GM12891 (cell line): ENCODE measurements around the gene IL2RG.

Experiments used
- DNase-seq: peaks from one replicate; pipeline ENCODE4 v3.0.0; 2011; ENCODE audit warnings: low spot score; ENCODE audit not compliant: insufficient read length
- FAIRE-seq: peaks from 2 replicates; lab custom pipeline; 2011; peaks lifted over from hg19 to GRCh38; lab: Jason Lieb, UNC
- PAX5 ChIP-seq: IDR thresholded peaks from 2 replicates; pipeline ENCODE4 v1.6.1; 2011; ENCODE audit warnings: low read length, moderate library complexity, mild to moderate bottlenecking; ENCODE audit not compliant: insufficient read depth, severe bottlenecking
- POLR2A ChIP-seq: IDR thresholded peaks from 2 replicates; pipeline ENCODE4 v1.6.1; 2011; ENCODE audit warnings: low read depth, low read length, control low read depth
- POLR2AphosphoS5 ChIP-seq: IDR thresholded peaks from 2 replicates; pipeline ENCODE4 v1.6.1; 2011; ENCODE audit warnings: low read depth, low read length, control low read depth
- POU2F2 ChIP-seq: IDR thresholded peaks from 2 replicates; pipeline ENCODE4 v1.6.1; 2011; ENCODE audit warnings: low read depth, mild to moderate bottlenecking, control low read depth, low read length, moderate library complexity
- SPI1 ChIP-seq: IDR thresholded peaks from 2 replicates; pipeline ENCODE4 v1.6.1; 2011; ENCODE audit warnings: low read depth, low read length, control low read depth
- TAF1 ChIP-seq: IDR thresholded peaks from 2 replicates; pipeline ENCODE4 v1.6.1; 2011; ENCODE audit warnings: low read depth, low read length, control low read depth

The IL2RG gene

DNA sequence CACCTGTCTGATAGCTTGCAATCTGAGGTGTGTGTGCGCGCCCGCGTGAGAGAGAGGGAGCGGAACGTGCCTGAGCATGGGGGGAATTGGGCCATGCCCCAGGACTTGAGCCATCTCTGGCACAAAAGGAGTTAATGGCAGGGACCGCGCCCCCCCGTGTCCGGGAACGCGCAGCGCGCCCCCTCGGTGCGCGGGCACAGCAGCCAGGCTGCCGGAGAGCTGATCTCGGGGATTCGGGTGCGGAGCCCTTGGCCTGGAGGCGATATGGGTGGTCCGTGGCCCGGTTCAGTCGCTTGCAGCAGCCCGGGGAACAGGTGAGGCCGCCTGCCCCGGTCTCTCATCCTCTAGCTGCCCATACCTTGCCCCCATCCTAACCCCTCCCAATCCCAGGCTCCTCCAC lies 33.3 kb upstream of the IL2RG start, which contains the start of gene NLGN3:
TSS of gene NLGN3 (plus strand) at position 191 of the 400 bp plus-strand sequence. CDS start 2,909 bp downstream, outside the sequence.
- TF ChIP-seq PAX5 = no peak
- no peak for TF ChIP-seq SPI1
- no peak for TF ChIP-seq POLR2AphosphoS5
- TF ChIP-seq TAF1 = no peak
- no peak for TF ChIP-seq POLR2A
- DNase-seq = no peak
- FAIRE-seq = no peak

DNA sequence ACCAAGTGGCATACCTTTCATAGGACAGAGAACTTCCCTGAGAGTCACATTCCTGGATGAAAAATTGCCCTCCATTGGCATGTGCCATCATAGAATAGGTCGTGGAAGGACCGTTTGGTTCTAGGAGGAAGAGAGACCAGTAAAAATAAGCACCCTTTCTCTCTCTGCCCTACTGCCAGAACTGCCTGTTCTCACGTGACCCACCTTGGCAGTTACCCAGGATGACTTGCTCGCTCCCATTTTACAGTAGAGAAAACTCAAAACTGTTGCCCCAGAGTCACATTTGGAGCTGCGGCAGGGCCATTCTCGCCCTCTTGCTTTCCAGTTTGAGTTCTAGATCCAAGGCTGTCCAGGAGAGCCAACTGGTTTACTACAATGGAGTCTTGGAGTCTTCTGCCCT lies 32.1 kb upstream of the IL2RG start:
- no peak for TF ChIP-seq POU2F2
- TF ChIP-seq SPI1 = no peak
- TF ChIP-seq POLR2A = no peak
- no peak for TF ChIP-seq POLR2AphosphoS5
- no peak for TF ChIP-seq PAX5
- no peak for DNase-seq

DNA sequence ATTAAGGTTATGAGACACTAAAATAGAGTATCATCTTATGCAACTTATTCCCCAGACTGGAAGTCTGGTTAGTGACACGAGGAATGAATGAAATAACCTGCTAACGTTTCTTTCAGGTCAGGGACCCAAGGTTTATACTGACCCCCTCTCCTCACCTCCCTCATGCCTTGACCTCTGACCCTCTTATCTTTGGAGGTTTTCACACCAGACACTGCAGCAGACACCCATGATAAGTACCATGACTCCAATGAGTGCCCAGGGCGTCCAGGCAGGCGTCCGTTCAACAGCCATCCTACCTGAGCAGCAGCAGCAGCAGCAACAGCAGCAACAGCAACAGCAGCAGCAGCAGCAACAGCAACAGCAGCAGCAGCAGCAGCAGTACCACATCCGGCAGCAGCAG lies 29.1 kb upstream of the IL2RG start:
- FAIRE-seq (no peak), DNase-seq (no peak)

More for the DNA sequence above, 32.1 kb upstream of the IL2RG start:
- no peak for FAIRE-seq

DNA sequence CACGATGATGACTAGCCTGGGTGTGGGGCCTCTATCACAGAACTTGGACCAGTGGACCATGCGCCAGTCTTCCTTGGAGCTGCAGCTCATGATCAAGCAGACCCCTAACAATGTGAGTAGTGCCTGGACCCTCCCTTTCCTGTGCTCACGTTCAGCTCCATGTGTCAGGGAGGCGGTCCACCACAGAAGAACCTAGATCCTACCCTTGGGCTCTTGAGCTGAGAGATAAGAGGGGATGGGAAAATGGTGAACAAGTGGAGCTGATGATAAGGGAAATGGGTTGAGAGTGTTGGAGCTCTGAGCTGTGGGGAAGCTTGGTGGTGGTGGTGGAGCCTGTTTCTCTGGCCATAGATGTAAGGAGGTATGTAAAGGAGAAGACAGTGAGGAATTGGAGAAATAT lies 20.1 kb upstream of the IL2RG start:
- TF ChIP-seq TAF1 = no peak
- TF ChIP-seq PAX5 = no peak
- TF ChIP-seq SPI1 = no peak
- no peak for TF ChIP-seq POLR2AphosphoS5
- no peak for TF ChIP-seq POU2F2
- TF ChIP-seq POLR2A = no peak
- FAIRE-seq = no peak
- no peak for DNase-seq

More for the DNA sequence above, 29.1 kb upstream of the IL2RG start:
- no peak for TF ChIP-seq POLR2AphosphoS5
- TF ChIP-seq POU2F2 = no peak
- TF ChIP-seq TAF1 = no peak
- TF ChIP-seq SPI1 = no peak
- TF ChIP-seq PAX5 = no peak
- no peak for TF ChIP-seq POLR2A

DNA sequence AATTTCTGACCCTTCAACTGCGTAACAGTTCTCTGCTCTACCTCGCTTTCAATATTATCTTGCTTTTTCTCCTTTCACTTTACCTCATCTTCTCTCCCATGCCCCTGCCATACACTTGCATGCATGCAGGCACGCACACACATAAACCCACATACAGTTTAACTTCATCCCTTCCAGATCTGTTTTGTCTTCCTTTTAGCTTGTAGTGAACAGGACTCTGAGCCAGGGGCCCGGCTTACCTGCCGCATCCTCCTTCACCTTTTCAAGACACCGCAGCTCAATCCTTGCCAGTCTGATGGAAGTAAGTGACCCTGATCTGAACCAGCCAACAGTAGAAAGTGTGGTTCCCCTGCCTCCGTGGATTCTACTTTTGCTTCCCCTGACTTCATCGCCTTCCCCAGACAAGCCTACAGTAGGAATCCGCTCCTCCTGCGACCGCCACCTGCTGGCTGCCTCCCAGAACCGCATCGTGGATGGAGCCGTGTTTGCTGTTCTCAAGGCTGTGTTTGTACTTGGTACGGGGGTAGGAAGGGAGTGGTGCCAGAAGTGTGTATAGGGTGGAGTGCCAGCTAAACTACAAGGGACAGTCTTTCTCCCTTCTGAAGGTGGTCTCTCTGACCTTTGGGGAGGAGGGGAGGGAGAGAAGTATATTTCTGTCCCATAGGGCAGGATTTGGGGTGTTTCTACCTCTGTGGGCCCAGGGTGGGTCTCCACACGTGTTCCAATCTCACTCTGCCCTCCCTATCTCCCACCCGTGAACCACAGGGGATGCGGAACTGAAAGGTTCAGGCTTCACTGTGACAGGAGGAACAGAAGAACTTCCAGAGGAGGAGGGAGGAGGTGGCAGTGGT lies 17.8 kb upstream of the IL2RG start:
- DNase-seq (no peak), FAIRE-seq (peak; percentile 84)
- TF ChIP-seq POLR2AphosphoS5 (no peak), POU2F2 (no peak), SPI1 (no peak), PAX5 (no peak), TAF1 (no peak), POLR2A (no peak)

DNA sequence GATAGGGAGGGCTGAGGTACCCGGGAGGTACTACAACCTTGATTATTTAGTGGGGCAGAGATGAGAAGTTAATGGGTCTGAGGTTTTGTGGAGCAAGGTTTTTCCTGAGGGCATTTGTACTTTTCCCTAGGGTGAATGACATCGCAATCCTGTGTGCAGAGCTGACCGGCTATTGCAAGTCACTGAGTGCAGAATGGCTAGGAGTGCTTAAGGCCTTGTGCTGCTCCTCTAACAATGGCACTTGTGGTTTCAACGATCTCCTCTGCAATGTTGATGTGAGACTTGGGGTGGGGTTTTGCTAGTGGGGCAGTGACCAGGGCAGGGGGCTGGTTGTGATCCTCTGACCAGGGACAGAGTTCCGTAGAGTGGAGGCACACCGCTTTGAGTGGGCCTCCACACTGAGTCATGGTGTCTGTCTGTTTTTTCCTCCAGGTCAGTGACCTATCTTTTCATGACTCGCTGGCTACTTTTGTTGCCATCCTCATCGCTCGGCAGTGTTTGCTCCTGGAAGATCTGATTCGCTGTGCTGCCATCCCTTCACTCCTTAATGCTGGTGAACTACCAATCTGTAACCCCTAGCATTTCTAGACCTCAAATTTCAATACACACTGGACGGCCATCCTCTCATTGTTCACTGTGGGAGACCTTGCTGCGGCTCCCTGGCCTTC lies 16.9 kb upstream of the IL2RG start:
- TF ChIP-seq POLR2A (no peak), PAX5 (no peak), POLR2AphosphoS5 (no peak), SPI1 (no peak), TAF1 (no peak), POU2F2 (no peak)
- peak; percentile 72 for FAIRE-seq
- DNase-seq = no peak

DNA sequence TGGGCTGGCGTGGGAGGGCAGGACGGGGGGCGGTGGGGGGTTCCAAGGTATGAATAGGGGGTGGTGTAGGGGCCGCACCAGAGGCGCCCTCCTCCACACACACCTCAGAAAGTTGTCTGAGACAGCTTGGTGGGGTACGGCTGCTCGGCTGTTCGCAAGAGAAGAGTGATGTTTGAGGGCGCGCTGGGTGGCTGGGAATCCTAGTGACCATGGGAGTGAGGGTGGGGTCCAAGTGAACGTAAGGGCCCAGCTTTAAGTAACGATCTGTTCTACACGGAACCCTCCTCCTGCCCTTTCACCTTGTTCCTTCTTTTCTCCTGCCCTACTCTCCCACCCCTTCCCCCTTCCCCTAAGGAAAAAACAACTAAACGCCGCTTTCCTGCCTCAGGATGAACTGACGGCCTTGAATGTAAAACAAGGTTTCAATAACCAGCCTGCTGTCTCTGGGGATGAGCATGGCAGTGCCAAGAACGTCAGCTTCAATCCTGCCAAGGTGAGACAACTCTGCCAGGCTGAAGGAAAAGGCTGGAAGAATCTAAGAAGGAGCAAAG lies 7.7 kb upstream of the IL2RG start:
- no peak for DNase-seq
- FAIRE-seq = no peak
- TF ChIP-seq PAX5 = no peak
- TF ChIP-seq SPI1 = no peak
- TF ChIP-seq POLR2AphosphoS5 = no peak
- no peak for TF ChIP-seq TAF1
- TF ChIP-seq POU2F2 = no peak
- TF ChIP-seq POLR2A = no peak

DNA sequence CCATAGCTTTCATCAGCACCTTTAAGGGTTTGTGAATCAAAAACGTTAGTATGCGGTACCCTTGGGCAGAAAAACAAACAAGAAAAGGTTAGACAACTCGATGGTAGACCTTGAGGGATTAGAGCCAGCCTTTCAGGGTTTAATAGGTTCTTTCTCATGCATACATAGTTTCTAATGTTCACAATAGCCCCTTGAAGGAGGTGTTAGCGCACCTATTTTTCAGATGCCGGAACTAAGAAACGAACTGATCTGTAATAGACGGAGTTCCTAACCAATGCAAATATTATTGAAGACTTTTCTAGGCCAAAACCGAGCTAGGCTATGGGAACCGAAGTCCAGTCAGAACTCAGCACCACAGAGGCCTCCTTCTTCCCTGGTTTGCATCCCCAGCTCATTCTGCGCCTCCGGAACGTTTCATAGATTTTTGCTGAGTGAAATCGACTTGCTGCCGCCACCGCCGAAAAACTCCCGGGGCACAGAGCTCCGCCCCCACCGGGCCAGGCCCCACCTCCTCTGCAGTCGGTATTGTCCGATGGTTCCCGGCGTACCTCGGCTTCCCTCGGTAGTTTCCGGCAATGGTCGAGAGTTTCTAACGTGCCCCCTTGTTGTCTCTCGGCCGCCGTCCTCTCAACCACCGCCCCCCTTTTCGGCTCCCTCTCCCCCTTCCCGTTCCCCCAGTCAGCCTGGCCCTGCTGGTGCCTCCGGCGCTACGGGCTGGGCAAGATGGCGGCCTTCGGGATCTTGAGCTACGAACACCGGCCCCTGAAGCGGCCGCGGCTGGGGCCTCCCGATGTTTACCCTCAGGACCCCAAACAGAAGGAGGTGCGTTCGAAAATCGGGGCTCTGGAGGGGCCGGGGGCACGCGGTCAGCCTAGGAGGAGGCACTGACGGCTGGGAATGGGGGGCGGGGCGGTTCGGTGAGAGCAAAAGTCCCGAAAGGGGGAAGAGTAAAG lies 6.9 kb upstream of the IL2RG start, which contains the start of gene MED12:
TSS of gene MED12 (plus strand) at position 565 of the 953 bp plus-strand sequence. CDS start at position 724, 159 bp downstream.
- peak; percentile 68 for DNase-seq
- FAIRE-seq = peak; percentile 95

More for the DNA sequence above, 6.9 kb upstream of the IL2RG start, which contains the start of gene MED12:
- TF ChIP-seq SPI1 = no peak
- TF ChIP-seq POU2F2 = no peak
- no peak for TF ChIP-seq PAX5
- TF ChIP-seq POLR2AphosphoS5 = peak; percentile 79
- peak; percentile 81 for TF ChIP-seq POLR2A
- 0 out of 2 replicates have a peak, but pooled peaks have one; percentile 15 for TF ChIP-seq TAF1
